HG02798 (cell line): ENCODE measurements around the gene TMEM164.
"Not testable (repeated sequence)": the region's sequence is repeated elsewhere in the genome, so short reads cannot be mapped to it uniquely, and the experiment has no call there.

ENCODE experiments used
- ATAC-seq: cut with Tn5 transposase; IDR thresholded peaks from one replicate; pipeline ENCODE4 v1.9.1; 2021; ENCODE audit warnings: mild to moderate bottlenecking; ENCODE audit not compliant: unreplicated experiment, poor library complexity

The TMEM164 gene

DNA sequence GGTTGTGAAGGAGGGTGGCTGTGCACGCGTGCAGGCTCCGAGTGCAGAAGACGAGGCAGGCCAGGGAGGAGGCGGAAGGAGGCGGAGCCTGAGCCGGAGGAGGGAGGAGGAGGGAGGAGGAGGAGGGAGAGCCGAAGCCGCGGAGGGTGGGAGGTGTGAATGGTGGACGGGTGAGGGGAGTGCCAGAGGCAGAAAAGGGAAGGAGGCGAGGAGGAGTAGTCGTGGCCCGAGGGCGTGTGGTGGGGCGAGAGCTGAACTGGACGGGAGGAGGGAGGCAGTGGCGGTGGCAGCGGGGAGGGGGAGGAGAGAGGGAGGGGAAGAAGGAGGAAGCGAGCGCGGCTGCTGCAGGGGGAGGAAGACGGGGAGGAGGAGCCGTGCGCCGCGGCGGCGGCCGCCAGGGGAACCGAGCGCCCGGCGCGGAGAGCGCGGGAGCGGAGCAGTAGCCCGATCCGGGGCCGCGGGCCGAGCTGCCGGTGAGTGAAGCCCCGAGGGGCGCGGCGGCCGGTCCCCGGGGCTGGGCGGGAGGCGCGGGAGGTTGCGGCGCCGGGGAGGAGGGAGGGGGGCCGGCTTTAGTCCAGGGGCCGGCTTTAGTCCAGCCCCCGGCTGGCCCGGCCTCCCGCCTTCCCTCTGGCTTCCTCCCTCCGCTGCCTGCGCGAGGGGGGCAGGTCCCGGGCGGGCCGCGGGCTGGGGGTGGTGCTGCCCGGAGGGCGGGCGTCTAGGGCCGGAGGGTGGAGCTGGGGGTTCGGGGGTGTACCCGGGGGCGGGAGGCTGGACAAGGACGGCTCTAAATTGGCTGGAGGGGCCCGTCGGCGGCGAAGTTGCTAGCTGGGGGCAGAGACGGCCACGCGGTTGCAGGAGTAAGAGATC is at the start of gene TMEM164:
TMEM164 (plus strand) TSS at position 815 of the 867 bp plus-strand sequence. CDS start 661 bp downstream, outside the sequence.
- peak; percentile 88 for ATAC-seq

DNA sequence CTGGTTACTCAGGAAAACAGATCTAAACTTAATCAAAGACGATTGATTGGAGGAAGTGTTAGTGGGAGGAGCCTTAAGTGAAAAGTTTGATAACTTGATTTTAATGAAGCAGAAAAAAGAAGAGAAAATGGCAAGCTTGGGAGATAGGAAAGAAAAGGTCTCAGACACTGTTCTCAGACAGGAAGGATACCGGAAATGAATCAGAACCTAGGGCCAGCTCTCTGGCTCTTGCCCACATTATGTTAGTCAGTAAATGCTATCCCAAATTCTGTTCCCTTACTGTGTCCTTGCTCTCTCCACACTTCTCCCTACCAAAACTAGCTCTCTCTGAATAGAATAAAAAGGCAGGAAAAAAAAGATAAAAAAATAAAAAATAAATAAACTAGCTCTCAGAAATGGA is 48.6 kb upstream of the TMEM164 start:
- ATAC-seq, result no peak

DNA sequence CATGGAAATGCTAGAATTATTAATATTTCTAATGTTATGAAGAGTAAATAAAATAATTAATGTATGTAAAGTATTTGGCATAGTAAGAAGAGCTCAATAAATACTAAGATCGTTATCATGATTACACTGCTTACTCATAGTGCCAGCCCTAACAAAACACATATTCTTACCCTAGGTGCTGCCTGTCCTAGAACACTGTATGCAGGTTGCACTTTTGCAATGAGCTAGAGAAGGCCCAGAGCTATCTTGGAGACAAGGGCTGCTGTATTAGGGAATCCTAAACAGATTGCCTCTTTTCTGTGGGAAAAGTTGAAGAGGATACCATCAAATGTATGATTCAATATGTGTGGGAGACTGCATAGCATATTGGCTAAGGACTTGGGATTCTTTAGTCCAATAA is 48.0 kb upstream of the TMEM164 start:
- ATAC-seq, result no peak

DNA sequence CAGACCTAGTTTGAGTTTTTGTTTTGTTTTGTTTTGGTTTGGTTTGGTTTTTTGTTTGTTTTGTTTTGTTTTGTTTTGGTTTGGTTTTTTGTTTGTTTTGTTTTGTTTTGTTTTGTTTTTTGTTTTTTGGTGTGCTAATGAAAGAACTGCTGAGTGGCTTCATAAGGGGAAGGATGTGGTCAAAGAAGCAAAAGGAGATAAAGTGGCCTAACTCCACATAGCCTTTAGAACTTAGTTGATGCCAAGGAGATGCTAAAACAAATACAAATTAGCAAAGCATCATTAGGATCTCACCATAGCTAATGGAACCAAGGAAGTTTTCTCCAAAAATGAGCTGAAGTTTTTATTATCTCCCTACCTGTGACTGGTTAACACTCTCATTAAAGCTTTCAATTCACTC is 44.6 kb upstream of the TMEM164 start:
- ATAC-seq, result no peak

DNA sequence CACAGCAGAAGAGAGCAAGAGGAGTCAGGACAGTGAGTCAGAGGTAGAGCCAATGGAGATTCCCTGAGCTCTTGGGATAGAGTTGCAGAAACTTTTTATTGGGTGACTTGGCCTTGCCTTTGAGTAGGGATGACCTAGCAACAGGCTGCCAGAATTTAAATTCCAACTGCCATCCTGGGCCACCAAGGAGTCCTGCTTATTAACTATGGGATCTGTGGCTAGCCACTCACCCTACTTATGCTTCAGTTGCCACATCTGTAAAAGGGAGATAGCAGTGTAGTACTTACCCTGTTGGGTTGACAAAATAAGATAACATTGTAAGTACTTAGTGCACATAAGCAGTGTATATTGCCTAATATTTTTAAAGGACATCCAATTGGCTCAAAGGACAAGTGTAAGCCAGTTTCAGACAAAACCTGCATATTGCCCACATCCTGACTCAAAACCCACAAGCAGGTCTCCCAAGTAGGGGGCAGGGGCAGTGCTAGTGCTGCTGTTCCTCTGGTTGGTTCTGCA is 43.5 kb upstream of the TMEM164 start:
- no peak for ATAC-seq

DNA sequence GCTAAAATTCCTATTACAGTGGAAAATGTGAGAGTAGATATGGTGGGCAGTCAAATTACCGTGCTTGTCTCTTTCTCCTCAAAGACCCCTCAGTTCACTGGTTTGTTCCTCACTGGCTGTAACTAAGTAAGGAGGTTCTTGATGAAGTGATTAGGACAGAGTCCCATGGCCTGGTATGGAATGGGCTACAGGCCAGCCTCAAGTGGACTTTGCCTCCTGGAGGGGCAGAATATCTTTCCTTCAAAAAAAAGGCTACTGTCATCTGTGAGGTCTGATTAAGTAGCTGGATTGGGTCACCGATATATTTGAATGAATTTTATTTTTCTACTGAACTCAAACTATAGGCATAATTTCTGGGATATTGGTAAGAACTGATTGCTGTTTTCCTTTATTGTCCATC is 38.5 kb upstream of the TMEM164 start:
- no peak for ATAC-seq

DNA sequence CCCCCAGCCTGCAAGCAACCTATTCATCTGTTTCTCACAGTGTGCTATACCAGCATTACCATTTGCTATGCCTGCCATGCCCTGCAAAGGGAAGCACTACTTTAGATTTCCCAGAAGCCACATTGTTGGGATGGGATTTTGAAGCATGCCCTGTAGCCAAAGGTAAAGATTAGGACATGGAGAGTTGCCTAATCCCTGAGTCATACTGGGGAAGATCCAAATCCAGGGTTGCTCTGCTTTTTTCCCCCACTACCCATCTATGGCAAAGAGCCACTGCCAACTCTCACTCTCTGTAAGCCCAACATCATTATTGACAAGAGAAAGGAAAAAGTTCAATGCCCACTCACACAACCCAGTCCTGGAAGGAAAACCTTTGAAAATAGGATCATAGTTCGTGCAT is 36.7 kb upstream of the TMEM164 start:
- no peak for ATAC-seq

DNA sequence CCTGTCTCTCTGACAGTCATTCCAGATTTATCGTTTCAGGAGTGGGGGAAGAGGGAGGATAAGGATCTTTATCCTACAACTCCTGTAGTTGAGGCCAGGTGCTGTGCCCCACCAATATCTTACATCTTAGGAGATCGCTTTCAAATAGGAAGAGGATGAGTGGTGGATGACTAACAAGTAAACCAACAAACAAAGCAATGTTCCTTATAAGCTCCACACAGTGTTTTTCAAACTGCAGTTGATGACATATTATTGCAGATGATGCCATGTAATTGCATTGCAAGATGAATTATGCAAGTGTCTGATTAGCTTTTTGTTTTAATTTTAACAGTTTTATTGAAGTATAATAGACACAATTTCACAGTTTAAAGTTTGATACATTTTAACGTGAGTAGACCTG is 35.8 kb upstream of the TMEM164 start:
- no peak for ATAC-seq

DNA sequence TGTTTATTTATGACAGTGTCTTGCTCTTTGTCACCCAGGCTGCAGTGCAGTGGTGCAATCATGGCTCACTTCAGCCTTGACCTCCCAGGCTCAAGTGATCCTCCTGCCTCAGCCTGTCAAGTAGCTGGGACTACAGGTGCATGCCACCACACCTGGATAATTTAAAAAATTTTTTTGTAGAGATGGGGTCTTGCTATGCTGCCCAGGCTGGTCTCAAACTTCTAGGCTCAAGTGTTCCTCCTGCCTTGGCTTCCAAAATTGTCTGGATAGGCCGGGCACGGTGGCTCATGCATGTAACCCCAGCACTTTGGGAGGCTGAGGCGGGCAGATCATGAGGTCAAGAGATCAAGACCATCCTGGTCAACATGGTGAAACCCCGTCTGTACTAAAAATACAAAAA is 32.1 kb upstream of the TMEM164 start:
- not testable (repeated sequence) for ATAC-seq

DNA sequence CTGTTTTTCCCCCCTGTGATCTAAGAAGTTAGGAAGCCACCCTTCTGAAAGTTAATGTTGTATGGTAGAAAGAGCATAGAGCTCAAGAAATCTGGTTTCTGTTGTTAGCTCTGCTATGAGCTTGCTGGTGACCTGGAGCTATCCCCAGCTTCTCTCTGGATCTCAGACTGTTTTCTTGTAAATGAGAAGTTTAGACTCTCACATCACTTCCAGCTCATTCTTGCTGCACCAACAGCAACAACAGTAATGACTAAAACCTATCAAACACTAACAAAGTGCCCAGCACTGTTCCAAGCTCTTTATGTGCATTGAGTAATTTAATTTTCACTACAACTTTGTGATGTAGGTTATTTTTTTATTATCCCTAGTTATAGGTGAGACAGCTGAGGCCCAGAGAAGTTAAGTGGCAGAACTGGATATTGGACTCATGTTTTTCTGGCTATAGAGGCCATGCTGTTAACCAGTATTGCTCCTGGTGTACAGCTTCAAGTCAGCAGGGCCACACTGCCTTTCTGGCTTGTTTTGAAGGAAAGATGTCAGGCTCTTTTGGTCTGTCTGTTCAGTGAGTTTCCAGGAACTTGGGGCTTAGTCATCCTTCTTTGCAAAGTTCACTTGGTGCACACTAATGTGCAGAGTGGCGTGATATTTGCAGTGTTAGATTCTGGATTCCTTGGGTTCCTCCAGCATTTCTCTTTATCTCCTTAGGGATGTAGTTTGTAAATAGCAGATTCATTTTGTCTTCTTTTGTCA is 27.8 kb upstream of the TMEM164 start:
- ATAC-seq, result no peak

DNA sequence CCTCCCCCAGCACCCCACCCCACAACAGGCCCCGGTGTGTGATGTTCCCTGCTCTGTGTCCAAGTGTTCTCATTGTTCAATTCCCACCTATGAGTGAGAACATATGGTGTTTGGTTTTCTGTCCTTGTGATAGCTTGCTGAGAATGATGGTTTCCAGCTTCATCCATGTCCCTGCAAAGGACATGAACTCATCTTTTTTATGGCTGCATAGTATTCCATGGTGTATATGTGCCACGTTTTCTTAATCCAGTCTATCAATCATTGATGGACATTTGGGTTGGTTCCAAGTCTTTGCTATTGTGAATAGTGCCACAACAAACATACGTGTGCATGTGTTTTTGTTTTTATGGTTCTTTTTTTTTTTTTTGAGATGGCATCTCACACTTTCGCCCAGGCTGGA is 17.7 kb upstream of the TMEM164 start:
- ATAC-seq, result not testable (repeated sequence)

DNA sequence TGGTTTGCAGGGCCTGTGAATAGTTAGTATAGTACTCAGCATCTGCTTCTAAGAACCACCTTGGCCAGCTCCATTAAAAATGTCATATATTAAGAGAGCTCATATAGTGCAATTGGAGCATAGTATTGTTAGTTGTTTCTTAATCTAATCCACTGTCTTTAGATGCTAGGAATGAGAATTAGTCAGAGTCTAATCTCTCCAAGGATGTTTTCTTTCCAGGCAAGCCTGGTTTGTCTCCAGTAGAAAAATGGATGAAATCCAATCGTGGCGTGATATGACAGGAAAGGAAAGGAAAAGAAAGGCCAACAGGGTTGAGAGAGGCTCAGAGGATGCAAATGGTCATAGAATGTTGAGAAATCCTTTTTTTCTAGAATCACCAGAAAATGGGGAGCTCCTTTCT is 15.0 kb upstream of the TMEM164 start:
- ATAC-seq, result no peak

DNA sequence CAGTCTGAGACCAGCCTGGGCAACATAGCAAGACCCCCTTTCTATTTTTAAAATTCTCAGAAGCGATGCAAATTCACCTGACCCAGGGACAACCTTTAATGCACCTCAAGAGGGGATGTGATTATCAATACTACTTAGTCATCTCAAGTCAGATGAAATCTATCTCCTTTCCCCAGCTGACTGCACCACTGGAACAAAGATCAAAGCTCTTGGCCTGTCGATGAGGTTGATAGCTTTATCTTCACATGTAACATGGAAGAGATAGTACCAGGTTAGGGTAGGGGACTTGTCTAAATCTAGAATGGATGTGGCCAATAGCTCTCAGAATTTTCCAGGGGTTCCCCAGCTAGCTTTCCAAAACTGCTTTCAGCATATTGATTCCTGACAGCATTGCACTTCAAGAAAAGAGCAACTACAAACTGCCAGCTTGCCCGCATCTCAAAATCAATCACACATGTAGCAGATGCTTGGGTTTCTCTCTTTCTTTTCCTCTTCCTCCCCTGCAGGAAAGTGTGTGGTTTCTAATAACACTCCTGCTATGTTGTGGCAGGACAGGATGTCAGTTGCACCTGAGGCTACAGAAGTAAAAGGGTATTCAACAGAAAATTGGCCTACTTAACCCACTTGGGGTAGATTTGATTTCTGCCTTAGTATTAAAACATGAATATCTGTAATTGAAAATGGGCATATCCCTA is 12.2 kb upstream of the TMEM164 start:
- no peak for ATAC-seq

DNA sequence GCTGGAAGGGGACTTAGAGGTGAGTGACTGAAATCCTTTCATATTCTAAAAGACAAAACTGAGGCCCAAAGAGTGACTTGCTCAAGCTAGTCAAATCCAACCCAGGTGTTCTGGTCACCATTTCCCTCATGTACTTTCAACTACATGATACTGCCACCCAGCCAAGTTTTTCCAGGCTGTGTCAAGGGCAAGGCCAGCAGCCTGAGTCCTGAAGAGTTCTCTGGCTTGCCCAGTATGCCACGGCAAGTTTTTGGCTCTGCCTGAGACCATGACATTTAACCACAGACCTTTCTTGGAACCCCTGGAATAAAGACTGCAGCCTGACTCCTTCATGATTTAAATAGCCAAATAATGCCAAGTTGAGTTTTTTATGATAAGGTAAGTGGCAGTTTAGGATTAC is 10.7 kb upstream of the TMEM164 start:
- ATAC-seq, result no peak

DNA sequence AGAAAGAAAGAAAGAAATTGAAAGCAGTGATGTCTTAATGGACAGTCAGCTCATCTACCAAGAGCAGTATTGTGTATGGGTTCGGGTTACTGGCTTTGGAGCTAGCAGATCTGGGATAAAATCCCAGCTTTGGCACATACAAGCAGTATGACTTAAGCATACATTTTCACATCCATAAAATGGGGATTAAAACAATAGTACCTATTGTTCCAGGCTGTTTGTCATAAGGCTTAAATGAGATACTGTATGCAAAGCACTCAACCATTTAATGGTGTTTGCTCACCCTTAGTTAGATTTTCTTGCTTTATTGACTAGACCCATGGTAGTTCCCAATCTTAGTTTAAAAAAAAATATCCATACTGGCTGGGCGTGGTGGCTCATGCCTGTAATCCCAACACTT is 7.8 kb upstream of the TMEM164 start:
- no peak for ATAC-seq

DNA sequence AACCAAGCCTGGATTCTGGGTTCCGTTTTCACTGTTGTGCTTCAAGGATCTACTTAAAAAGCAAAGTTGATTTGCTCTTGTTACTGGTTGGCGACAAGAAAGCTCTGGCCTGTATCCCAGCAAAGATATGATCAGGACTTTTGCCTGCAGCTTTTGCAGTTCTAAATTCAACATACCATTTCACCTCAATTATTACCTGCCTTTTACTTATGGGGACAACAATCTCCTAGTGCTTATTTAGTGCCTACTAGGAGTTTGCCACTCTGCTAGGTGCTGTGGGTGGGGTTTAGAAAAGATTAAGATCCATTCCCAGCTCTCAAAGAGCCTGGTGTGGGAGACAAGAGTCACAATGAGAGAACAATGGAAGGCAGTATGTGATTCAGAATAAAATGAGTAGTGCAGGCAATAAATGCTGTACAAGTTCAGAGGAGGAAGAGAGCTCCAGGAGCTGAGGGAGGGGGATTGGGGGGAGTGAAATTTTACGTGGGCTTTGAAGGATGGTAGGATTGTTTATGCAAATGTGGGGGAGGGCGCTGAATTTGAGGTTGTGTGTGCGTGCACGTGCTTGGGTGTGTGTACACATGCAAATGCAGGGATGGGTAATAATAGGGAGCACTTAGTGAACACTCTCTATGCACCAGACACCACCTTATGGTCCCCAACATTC is 5.0 kb upstream of the TMEM164 start:
- ATAC-seq, result no peak

DNA sequence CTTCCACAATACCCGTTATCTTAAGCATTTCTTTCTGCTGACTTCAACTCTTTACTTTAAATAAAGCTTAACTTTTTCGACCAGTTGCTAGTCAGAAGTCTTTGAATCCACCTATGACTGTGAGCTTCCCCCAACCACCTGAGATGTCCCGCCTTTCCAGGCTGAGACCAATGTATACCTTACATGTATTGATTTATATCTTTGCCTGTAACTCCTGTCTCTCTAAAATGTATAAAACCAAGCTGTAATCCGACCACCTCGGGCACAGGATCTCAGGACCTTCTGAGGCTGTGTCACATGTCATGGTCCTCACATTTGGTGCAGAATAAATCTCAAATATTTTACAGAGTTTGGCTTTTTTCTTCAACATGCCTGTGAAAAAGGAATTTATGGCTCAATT is 2.9 kb upstream of the TMEM164 start:
- ATAC-seq, result no peak

DNA sequence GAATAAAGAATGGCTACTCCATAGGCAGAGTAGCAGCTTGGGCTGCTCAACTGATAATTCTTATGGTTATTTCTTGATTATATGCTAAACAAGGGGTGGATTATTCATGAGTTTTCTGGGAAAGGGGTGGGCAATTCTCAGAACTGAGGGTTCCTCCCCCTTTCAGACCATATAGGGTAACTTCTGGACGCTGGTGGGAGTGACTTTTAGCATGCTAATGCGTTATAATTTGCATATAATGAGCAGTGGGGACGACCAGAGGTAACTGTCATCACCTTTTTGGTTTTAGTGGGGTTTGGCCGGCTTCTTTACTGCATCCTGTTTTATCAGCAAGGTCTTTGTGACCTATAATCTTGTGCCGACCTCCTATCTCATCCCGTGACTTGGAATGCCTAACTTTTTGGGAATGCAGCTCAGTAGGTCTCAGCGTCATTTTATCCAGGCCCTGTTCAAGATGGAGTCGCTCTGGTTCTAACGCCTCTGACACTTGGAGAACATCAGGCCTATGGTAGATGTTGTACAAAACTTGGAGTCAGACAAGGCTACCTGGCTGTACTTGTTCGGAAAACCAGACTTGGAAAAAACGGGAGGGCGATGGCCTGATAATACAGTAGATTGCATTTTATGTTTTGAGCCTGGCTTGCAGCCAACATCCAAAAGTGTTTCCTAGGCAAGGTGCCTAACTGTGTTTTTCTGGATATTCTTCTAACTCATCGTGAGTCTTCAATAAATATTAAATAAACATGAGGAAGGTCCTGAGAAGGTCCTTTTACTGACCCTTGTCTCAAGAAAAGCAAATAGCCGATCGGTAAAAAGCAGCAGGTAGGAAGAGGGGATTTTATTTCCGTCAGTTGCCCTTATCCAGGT is 1.8 kb upstream of the TMEM164 start:
- no peak for ATAC-seq

DNA sequence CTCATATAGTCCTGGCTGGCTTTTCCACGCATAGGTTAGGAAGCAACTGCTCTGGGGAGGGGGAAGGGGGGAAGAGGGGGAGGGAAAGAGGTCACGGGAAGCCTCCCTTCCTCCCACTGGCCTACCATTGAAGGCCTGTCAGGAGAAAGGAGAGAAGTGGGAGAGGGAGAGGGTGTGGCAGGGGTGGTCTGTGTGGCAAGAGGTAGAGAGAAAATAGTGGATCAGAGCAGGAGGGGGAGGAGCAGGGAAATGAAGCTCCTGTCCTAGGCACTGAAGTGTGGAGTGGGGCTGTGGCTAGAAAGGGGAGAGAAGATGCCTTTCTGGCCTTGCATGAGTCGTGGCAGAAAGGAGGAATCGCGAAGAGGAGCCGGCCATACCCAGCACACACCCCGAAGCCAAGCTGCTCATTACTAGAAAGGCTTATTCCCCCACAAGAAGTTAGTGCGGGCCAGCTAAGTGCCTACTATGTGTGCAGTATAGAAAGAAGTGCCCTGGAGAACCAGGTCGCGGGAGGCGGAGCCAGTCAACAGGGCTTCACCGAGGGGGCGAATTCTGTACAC is 1.1 kb upstream of the TMEM164 start:
- peak; percentile 2 for ATAC-seq
